K562 (cell line): ENCODE measurements around the gene EXTL1. TPM values are rescaled to one million over a fixed set of nuclear protein-coding genes. Genes with fewer than 3 reads are reported as not detected.

ENCODE experiments used
- ARID2 ChIP-seq: fragments of 450-650 bp; IDR thresholded peaks from 2 replicates; pipeline ENCODE4 v1.6.1; 2017; ENCODE audit warnings: antibody characterized with exemption, mild to moderate bottlenecking
- CBX1 ChIP-seq: sonication (generic); IDR thresholded peaks from 2 replicates; pipeline ENCODE4 v1.6.1; 2016; ENCODE audit warnings: antibody characterized with exemption, low read depth, mild to moderate bottlenecking
- CREBBP ChIP-seq: IDR thresholded peaks from one replicate; pipeline ENCODE4 v1.6.1; 2012; ENCODE audit warnings: low read depth, mild to moderate bottlenecking, control low read depth, inconsistent platforms, low read length
- E2F3 ChIP-seq: fragments of 250-450 bp; sonication (Bioruptor Pico); IDR thresholded peaks from 2 replicates; pipeline ENCODE4 v1.4.0; 2020; ENCODE audit warnings: mild to moderate bottlenecking
- FOXK1 ChIP-seq: sonication (generic); formaldehyde crosslinking; IDR thresholded peaks from 2 replicates; pipeline ENCODE4 v1.8.0; 2022; ENCODE audit warnings: missing genetic modification reagents, mild to moderate bottlenecking, borderline replicate concordance
- GTF2A2 ChIP-seq: IDR thresholded peaks from 2 replicates; pipeline ENCODE4 v1.6.1; 2016; ENCODE audit warnings: mild to moderate bottlenecking, missing genetic modification characterization, missing compliant biosample characterization
- HDAC6 ChIP-seq: IDR thresholded peaks from 2 replicates; pipeline ENCODE4 v1.6.1; 2012; ENCODE audit warnings: low read depth, mild to moderate bottlenecking, control low read depth, inconsistent platforms, low read length, moderate library complexity
- PTTG1 ChIP-seq: fragments of 450-650 bp; IDR thresholded peaks from 2 replicates; pipeline ENCODE4 v1.6.1; 2016; ENCODE audit warnings: low read depth, mild to moderate bottlenecking, missing genetic modification characterization, missing compliant biosample characterization
- RFX5 ChIP-seq: IDR thresholded peaks from 2 replicates; pipeline ENCODE4 v1.6.1; 2011; ENCODE audit warnings: low read depth, mild to moderate bottlenecking, improper control_type of control experiment, low read length
- SAP30 ChIP-seq: fragments of 200-600 bp; sonication (generic); IDR thresholded peaks from 2 replicates; pipeline ENCODE4 v1.6.1; 2012; ENCODE audit warnings: borderline replicate concordance, low read depth, mild to moderate bottlenecking, moderate library complexity, low read length, control low read depth, inconsistent platforms; ENCODE audit not compliant: insufficient read depth, poor library complexity, severe bottlenecking
- SP2 ChIP-seq: IDR thresholded peaks from 2 replicates; pipeline ENCODE4 v1.6.1; 2011; ENCODE audit warnings: mild to moderate bottlenecking, low read depth, low read length, moderate library complexity; ENCODE audit not compliant: poor library complexity, severe bottlenecking; ENCODE audit errors: extremely low read depth
- SPI1 ChIP-seq: IDR thresholded peaks from 2 replicates; pipeline ENCODE4 v1.6.1; 2011; ENCODE audit warnings: low read depth, low read length, control low read depth, borderline replicate concordance
- STAT5A ChIP-seq: IDR thresholded peaks from 2 replicates; pipeline ENCODE4 v1.6.1; 2012; ENCODE audit warnings: low read length, inconsistent platforms, borderline replicate concordance
- THRA ChIP-seq: fragments of 450-650 bp; IDR thresholded peaks from 2 replicates; pipeline ENCODE4 v1.6.1; 2017; ENCODE audit warnings: mild to moderate bottlenecking, moderate library complexity
- ZNF197 ChIP-seq: fragments of 200-800 bp; sonication (Bioruptor generic); IDR thresholded peaks from 2 replicates; pipeline ENCODE4 v1.6.1; 2016; ENCODE audit warnings: low read depth, missing genetic modification characterization, missing compliant biosample characterization
- ZNF347 ChIP-seq: fragments of 450-650 bp; formaldehyde crosslinking; IDR thresholded peaks from 2 replicates; pipeline ENCODE4 v1.4.0; 2020; ENCODE audit warnings: low read depth, mild to moderate bottlenecking, moderate library complexity
- ZNF431 ChIP-seq: sonication (generic); formaldehyde crosslinking; IDR thresholded peaks from 2 replicates; pipeline ENCODE4 v1.8.0; 2022; ENCODE audit warnings: mild to moderate bottlenecking, missing genetic modification reagents
- ZNF778 ChIP-seq: fragments of 450-650 bp; formaldehyde crosslinking; IDR thresholded peaks from 2 replicates; pipeline ENCODE4 v1.4.0; 2020; ENCODE audit warnings: mild to moderate bottlenecking, moderate library complexity
- polyA plus RNA-seq, 8 experiments: library from polyadenylated mRNA; depleted of rRNA in 4 of 8; stranded (reverse) in 5 of 8; unstranded in 3 of 8; fragments of >200 nt; fragmentation: Nextera tagmentation in 2 of 8; fragmentation: Illumina TruSeq in 1 of 8; extraction: Ambion mirVana in 2 of 8; extraction: Trizol in 1 of 8; gene quantifications; 2 replicates each; pipeline versions ENCODE4 v1.2.1 to v1.2.3, GENCODE V29; 2011 to 2014; ENCODE audit warnings: inconsistent platforms in 1 of 8, missing spikeins in 1 of 8
- total RNA-seq, 7 experiments: library from RNA; depleted of rRNA in 6 of 7; stranded (reverse); fragments of >200 nt in 6 of 7; fragmentation: Illumina TruSeq in 2 of 7; extraction: Trizol in 2 of 7; gene quantifications; 2 replicates each; pipeline versions ENCODE4 v1.2.1 to v1.2.3, GENCODE V29; 2011 to 2021; ENCODE audit warnings: low replicate concordance in 1 of 7
- TF ChIP-seq, protein P1 (sequence below): fragments of 450-650 bp; formaldehyde crosslinking; conservative IDR thresholded peaks from 2 replicates; pipeline ENCODE4 v1.4.0; 2022; ENCODE audit warnings: mild to moderate bottlenecking, missing genetic modification characterization
- TF ChIP-seq, protein P2 (sequence below): sonication (generic); formaldehyde crosslinking; IDR thresholded peaks from 2 replicates; pipeline ENCODE4 v1.8.0; 2022; ENCODE audit warnings: missing genetic modification reagents, mild to moderate bottlenecking, moderate library complexity, borderline replicate concordance
- TF ChIP-seq, protein P3 (sequence below), 2 experiments: fragments of 450-650 bp in 1 of 2; sonication (generic) in 1 of 2; formaldehyde crosslinking; conservative IDR thresholded peaks; 2 replicates each; pipeline versions ENCODE4 v1.4.0 to v1.8.1; 2020 to 2022; ENCODE audit warnings: mild to moderate bottlenecking in 1 of 2, missing genetic modification reagents in 1 of 2

EXTL1 gene
- total and polyA plus RNA-seq, 9 of the 15 experiments (the other 6 are each of a cell fraction or from before 2014, with no cell fraction given), result 0.04 to 0.23 (median 0.08) TPM; not detected in 3

- TF ChIP-seq E2F3 (CRISPR knock-in tag) (0 out of 2 replicates have a peak, but pooled peaks have one; percentile 22), ARID2 (peak; percentile 99), ZNF778 (CRISPR knock-in tag) (no peak), SPI1 (peak; percentile 54; the same call in 1 of the 2 replicates), ZNF197 (CRISPR knock-in tag) (peak; percentile 99), SP2 (no peak), HDAC6 (no peak), FOXK1 (CRISPR knock-in tag) (peak; percentile 92), ZNF431 (peak; percentile 40), CBX1 (peak; percentile 77; the same call in 1 of the 2 replicates), SAP30 (peak; percentile 79), RFX5 (peak; percentile 67; the same call in 1 of the 2 replicates), ZNF347 (CRISPR knock-in tag) (no peak), STAT5A (peak; percentile 71), GTF2A2 (tag) (peak; percentile 74; the same call in 1 of the 2 replicates), PTTG1 (tag) (peak; percentile 62), THRA (no peak; the same call in 1 of the 2 replicates), CREBBP (no peak)
- TF ChIP-seq, protein P1, sequence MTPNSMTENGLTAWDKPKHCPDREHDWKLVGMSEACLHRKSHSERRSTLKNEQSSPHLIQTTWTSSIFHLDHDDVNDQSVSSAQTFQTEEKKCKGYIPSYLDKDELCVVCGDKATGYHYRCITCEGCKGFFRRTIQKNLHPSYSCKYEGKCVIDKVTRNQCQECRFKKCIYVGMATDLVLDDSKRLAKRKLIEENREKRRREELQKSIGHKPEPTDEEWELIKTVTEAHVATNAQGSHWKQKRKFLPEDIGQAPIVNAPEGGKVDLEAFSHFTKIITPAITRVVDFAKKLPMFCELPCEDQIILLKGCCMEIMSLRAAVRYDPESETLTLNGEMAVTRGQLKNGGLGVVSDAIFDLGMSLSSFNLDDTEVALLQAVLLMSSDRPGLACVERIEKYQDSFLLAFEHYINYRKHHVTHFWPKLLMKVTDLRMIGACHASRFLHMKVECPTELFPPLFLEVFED (CRISPR knock-in tag), result peak; percentile 12
- TF ChIP-seq, protein P2, sequence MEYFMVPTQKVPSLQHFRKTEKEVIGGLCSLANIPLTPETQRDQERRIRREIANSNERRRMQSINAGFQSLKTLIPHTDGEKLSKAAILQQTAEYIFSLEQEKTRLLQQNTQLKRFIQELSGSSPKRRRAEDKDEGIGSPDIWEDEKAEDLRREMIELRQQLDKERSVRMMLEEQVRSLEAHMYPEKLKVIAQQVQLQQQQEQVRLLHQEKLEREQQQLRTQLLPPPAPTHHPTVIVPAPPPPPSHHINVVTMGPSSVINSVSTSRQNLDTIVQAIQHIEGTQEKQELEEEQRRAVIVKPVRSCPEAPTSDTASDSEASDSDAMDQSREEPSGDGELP, result peak; percentile 96
- TF ChIP-seq, protein P3, sequence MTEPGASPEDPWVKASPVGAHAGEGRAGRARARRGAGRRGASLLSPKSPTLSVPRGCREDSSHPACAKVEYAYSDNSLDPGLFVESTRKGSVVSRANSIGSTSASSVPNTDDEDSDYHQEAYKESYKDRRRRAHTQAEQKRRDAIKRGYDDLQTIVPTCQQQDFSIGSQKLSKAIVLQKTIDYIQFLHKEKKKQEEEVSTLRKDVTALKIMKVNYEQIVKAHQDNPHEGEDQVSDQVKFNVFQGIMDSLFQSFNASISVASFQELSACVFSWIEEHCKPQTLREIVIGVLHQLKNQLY (CRISPR knock-in tag; conservative IDR thresholded peaks at IDR 0.05), result no peak; a peak in 1 of 4 replicates
Observed at GRCh38 chr1:25997828-25998761, 23.5 kb upstream of the EXTL1 start, which contains the start of gene PAFAH2 (continued).
